Activated CD4-positive, alpha-beta T cell treated with anti-CD3 and anti-CD28 coated beads, Interleukin-2, Interleukin-6, amounts not matched to agents 100 ng/mL and 50 ng/mL, durations not matched to agents 16 hours and 8 hours (primary cell): ENCODE measurements around the gene TSC22D1.
A peak's percentile ranks its signal among the peaks of the same experiment; 100 is the strongest.
"Not testable (repeated sequence)": the region's sequence is repeated elsewhere in the genome, so short reads cannot be mapped to it uniquely, and the experiment has no call there.

Experiments used
- DNase-seq: peaks from one replicate; pipeline ENCODE4 v3.0.0-alpha.2; 2020

The TSC22D1 gene

DNA sequence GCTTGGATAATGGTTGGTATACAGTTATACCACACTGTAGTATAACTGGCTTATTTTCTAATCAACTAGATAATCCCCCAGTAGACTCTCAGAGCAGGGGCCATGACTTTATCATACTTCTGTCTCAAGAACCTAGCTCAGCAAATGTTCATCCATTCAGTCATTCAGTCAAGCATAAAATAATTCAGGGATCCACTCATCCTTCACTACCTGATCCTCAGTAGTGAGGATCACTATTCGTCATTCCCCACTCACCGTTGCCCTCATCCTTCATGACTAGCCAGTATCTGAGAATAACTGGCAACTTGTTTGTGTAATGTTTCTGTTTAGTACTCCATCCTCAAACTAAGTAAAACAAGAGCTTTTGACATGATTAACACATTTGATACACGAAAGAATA, 77.6 kb downstream of the TSC22D1 start:
- no peak for DNase-seq

DNA sequence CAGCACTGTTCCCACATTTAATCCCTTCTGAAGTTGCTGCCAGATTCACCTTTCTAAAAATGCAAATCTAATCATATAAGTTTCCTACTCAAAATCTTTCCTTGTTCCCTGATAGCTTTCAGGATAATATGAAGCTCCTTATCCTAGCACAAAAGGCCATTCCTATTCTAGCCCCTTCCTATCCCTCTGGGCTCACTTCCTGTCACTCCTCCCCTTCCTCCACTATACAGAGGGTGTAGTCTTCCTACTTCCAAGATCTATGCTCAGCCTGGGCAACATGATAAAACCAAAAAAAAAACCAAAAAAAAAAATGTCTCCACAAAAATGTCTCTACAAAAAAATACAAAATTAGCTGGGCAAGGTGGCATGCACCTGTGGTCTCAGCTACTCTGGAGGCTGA, 78.3 kb downstream of the TSC22D1 start:
- DNase-seq, result no peak

- DNase-seq, result no peak
These were observed 82.8 kb downstream of the TSC22D1 start for GRCh38 chr13:44493213-44493812.

DNA sequence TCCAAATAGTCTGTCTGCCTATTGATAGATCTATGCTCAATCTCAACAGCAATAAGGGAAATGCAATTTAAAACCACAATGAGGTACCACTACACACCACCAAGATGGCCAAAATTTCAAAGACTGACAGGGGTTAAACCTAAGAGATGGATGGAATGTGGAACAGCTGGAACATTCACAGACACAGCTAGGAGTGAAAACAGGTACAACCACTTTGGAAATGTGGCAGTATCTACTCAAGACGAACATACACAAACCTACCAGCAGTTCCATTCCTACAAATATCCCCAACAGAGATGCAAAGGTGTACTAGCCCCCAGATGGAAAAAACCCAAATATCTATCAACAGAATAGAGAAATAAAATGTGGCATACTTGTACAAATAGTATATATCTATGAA, 86.4 kb downstream of the TSC22D1 start:
- DNase-seq, result no peak

DNA sequence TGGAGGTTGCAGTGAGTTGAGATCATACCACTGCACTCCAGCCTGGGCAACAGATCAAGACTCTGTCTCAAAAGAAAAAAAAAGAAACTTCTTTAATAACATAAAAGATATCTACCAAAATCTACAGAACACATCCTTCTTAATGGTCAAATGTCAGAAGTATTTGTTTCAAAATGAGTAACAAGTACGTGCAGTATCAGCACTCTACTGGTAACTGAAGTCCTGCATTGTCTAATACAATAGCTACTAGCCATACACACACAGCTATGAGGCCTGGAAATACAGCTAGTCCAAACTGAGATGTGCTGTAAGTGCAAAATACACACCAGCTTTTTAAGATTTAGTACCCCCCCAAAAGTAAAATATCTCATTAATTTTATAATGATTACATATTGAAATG, 88.1 kb downstream of the TSC22D1 start:
- no peak for DNase-seq

DNA sequence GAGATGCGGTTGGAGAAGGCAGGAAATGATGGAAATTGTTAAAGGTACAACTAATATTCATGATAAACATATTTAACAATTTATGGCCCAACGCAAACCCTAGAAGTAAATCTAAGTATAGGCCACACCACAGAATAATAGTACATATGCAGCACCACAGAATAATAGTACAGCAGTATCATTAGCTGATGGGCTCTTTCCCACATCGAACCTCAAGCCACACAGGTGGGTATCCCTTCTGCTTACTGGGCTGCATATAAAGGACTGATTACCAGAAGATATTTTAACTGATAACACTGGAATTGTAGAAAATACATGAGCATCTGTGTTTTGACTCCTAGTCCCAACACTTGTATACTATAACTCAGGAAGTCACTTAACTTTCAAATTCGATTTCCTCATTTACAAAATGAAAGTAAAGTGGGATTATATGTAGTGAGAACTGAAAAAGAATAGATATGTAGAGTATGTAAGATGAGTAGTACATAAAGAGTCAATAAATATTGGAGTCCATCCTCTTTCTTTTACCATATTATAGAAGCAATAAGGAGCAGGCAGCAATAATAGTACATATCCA, 91.5 kb downstream of the TSC22D1 start:
- DNase-seq, result no peak

GRCh38 chr13:44474122-44474910, 101.8 kb downstream of the TSC22D1 start:
- no peak for DNase-seq

GRCh38 chr13:44471686-44472085, 104.4 kb downstream of the TSC22D1 start:
- no peak for DNase-seq

GRCh38 chr13:44470638-44471562, 105.2 kb downstream of the TSC22D1 start:
- peak; percentile 8 for DNase-seq

GRCh38 chr13:44468874-44469273, 107.3 kb downstream of the TSC22D1 start:
- DNase-seq, result no peak

DNA sequence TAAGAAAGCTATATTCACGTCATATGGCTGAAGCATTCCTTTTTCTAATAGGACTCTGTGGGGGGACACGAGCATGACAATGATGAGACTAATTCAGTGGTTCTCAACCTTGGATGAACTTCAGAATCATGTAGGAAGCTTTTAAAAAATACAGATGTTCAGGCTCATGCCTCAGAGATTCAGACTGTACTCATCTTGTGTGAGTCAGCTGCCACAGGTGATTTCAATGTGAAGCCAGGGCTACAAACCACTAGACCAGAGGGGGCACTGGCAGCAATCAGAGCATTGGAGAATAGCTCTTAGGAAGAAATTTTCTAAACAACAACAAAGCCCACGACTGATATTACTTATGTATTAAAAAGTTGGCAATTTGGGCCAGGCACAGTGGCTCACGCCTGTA, 110.8 kb downstream of the TSC22D1 start:
- DNase-seq, result no peak

- DNase-seq, result no peak
These were observed 111.7 kb downstream of the TSC22D1 start for GRCh38 chr13:44464471-44464870.

DNA sequence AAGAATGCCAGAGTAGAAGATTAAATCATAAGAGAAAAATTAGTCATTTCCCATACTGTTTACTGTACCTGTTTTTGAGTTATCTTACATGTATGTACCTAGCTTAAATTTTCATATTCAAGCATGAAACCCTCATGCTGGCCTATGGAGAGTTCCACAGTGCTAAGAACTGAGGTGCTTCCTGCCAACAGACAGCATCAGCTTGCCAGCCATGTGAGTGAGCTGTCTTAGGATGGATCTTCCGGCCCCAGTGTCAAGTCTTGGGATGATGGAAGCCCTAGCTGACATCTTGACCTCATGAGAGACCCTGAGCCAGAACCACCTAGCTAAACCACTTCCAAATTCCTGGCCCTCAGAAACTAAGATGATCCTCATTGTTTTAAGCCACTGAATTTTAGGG, 112.4 kb downstream of the TSC22D1 start:
- no peak for DNase-seq

GRCh38 chr13:44459674-44460073, 116.5 kb downstream of the TSC22D1 start:
- no peak for DNase-seq

GRCh38 chr13:44458313-44458975, 117.7 kb downstream of the TSC22D1 start:
- DNase-seq, result no peak

DNA sequence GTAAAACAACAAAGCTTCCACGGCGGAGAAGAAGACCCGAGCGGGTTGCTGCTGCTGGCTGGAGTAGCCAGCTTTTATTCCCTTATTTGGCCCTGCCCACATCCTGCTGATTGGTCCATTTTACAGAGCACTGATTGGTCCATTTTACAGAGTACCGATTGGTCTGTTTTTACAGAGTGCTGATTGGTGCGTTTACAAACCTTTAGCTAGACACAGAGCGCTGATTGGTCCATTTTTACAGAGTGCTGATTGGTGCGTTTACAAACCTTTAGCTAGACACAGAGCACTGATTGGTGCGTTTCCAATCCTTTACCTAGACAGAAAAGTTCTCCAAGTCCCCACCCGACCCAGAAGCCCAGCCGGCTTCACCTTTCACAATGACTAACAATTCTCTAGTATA, 119.9 kb downstream of the TSC22D1 start:
- not testable (repeated sequence) for DNase-seq

DNA sequence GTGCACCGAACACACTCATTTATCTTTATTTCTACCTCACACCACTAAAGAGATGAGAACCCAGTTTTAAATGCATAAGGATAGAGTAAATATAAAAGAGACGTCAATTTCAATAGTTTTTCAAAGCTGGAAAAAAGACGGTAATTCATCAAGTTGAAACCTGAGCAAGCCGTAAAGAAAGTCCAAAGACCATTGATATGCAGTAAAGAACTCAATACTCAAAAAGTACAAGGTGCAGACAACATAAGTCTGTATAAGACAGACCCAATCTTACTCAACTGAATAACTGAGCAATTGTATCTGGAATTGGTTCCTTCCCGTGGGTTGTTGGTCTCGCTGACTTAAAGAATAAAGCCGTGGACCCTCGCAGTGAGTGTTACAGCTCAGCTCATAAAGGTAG, 120.4 kb downstream of the TSC22D1 start:
- no peak for DNase-seq

- DNase-seq, result no peak
These were observed 122.2 kb downstream of the TSC22D1 start for GRCh38 chr13:44453881-44454280.

DNA sequence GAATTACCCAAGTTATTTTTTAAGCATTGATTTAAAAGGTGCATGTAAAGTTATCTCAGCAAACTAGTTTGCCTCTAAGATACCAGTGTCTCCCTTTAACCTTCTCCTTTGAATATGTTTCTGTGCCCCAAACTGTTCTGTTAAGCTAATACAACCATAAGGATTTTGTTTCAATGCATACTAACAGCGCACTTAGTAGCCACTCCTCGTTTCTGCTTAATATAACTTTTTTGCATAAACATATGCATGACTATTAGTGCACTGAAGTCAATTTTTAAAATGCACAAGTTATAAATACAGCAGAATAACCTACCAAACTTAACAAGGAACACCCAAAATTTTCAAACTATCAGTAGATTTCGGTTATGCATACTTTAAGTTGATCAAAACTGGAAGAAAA, 123.1 kb downstream of the TSC22D1 start:
- DNase-seq, result no peak

- DNase-seq, result no peak
These were observed 123.7 kb downstream of the TSC22D1 start for GRCh38 chr13:44452418-44452817.

DNA sequence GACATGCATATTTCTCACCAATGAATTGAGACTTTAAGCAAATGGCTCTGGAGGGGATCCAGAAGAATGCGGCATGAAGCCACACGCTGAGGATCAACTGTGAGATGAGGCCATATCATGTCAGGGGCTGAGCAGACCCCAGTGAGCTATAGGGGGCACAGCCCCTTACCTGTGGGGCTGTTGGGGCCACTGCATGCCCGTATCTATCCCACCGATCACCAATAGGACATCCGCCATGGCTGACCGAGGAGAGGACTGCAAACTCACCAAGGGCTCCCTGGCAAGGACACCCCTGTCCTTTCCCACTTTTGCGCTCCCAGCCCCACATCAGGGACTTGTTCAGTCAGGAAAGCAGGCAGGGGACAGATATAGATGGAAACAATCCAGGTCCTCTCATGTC, 124.5 kb downstream of the TSC22D1 start:
- no peak for DNase-seq

- no peak for DNase-seq
These were observed 125.0 kb downstream of the TSC22D1 start for GRCh38 chr13:44451126-44451525.
